Measurements from ENCODE around the gene ABCA9. TPM values are rescaled to one million over a fixed set of nuclear protein-coding genes. Genes with fewer than 3 reads are reported as not detected.

Gene ABCA9
- total and polyA plus RNA-seq, 9 of the 15 experiments (the other 6 are each of a cell fraction or from before 2014, with no cell fraction given): 0.04 TPM; not detected in 8

DNA sequence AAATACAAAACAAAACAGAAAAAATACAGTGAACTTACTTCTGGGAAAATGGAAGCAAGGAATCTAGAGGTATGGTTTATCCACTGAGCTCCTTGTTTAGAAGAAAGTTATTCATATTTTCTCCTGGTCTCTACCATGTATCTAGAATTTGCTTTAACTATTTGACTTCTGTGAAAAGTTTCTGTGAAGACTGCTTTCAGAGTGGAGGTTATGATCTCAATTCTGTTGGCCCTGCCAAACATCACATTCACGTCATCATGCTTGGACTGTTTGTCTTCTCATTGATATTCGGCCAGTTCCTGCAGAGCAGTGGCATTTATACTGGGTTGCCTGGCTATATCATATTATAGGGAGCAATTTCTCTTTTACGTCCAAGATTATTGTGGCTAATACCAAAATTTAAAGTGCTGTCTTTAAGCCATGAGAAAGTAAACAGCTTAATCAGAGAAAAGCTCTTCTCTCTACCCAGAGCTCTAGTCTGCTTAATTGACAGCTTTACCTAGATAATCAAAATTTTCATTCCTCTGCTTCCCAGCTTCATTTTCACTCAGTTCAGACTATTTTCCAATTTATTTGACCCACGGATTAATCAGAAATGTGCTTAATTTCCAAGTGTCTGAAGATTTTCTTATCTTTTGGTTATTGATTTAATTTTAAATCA lies 105.4 kb downstream of the ABCA9 start, which contains the start of gene ABCA8:
Gene ABCA8 (minus strand): TSS at position 212 of the 661 bp plus-strand sequence. CDS start 13,358 bp downstream, outside the sequence.
- H4K20me1 ChIP-seq (replicated peaks; ENCODE audit: control insufficient read depth, insufficient read depth, low read length): no peaks in the 10 kb centered on the region
- H3K9me1 ChIP-seq (ENCODE audit: control insufficient read depth, insufficient read depth, low read length): no peaks in the 10 kb centered on the region
- no peaks in the 10 kb centered on the region for H3K27me3 ChIP-seq (ENCODE audit: control insufficient read depth in 2 of 2, insufficient read depth in 2 of 2, low read length in 2 of 2)
- peaks cover 15% of the 10 kb centered on the region; the same call in 2 of the 3 replicates for H3K79me2 ChIP-seq (ENCODE audit: control insufficient read depth, insufficient read depth, low read length)
- peak; percentile 87 for FAIRE-seq
- H3K36me3 ChIP-seq (ENCODE audit: control insufficient read depth, insufficient read depth, low read length): no peaks in the 10 kb centered on the region
- peak within 1 kb of the TSS; percentile 92 for H2AFZ ChIP-seq (ENCODE audit: low read depth, low read length)
- ChIA-PET CTCF (ENCODE audit: low intra/inter-chr PET ratio) (no interaction called here), POLR2A (interaction anchor here (1.0 kb wide), 1 partner anchor 14 kb away, joined by 4 read pairs; no protein-coding TSS in a partner anchor)
- BruUV-seq (replicated peaks): TSS peak; percentile 87
- WGBS (ENCODE audit: insufficient coverage, low coverage, missing lambda C conversion rate): 4% methylated on average over 4 of the region's 4 CpGs
- peak; percentile 85 for ATAC-seq
- peaks cover 3% of the 10 kb centered on the region; the same call in 1 of the 2 replicates for H3K9me3 ChIP-seq (replicated peaks; ENCODE audit: control insufficient read depth, insufficient read depth, low read depth, low read length)
- peak in 2 of 4 experiments; percentile 18 to 73 for DNase-seq (ENCODE audit: extremely low read depth in 1 of 4, low spot score in 3 of 4)
- peak within 1 kb of the TSS; percentile 67 for H3K4me2 ChIP-seq (ENCODE audit: insufficient read depth, low read length)
- H3K27ac ChIP-seq (ENCODE audit: extremely low read depth, low read depth, low read length): peak within 1 kb of the TSS; percentile 62
- peak within 1 kb of the TSS in 1 of 2 experiments; percentile 73; a peak in 2 of 4 replicates for H3K9ac ChIP-seq (ENCODE audit: insufficient read depth in 1 of 2, low read depth in 2 of 2, low read length in 2 of 2)
- peaks cover 0 to 12% of the 10 kb centered on the region in 2 experiments; a peak in 3 of 5 replicates for H3K4me1 ChIP-seq (replicated peaks in 1 of 2; ENCODE audit: control insufficient read depth in 2 of 2, insufficient read depth in 2 of 2, low read length in 2 of 2)
- intact Hi-C loops (cut with micrococcal nuclease) (no loop called here), in situ Hi-C loops (cut with MboI) (loop anchor here (25.0 kb wide), 1 partner anchor 282 kb away; the partner anchor contains the start of gene ABCA10)
- peak within 1 kb of the TSS; percentile 34 for H3K4me3 ChIP-seq
- TF ChIP-seq MTA1 (IDR thresholded peaks at IDR 0.05; ENCODE audit: borderline replicate concordance): peak; percentile 96
- TF ChIP-seq TAF1 (IDR thresholded peaks at IDR 0.05; ENCODE audit: control insufficient read depth, extremely low read depth, insufficient read depth, low read length, severe bottlenecking): peak; percentile 59
- TF ChIP-seq, protein P1, sequence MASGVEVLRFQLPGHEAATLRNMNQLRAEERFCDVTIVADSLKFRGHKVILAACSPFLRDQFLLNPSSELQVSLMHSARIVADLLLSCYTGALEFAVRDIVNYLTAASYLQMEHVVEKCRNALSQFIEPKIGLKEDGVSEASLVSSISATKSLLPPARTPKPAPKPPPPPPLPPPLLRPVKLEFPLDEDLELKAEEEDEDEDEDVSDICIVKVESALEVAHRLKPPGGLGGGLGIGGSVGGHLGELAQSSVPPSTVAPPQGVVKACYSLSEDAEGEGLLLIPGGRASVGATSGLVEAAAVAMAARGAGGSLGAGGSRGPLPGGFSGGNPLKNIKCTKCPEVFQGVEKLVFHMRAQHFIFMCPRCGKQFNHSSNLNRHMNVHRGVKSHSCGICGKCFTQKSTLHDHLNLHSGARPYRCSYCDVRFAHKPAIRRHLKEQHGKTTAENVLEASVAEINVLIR (CRISPR knock-in tag; IDR thresholded peaks at IDR 0.05): peak; percentile 64; the same call in 1 of the 2 replicates
- TF ChIP-seq C11orf30 (IDR thresholded peaks at IDR 0.05; ENCODE audit: low read depth): peak; percentile 48
- peak; percentile 30; the same call in 1 of the 2 replicates for TF ChIP-seq ATF1 (CRISPR knock-in tag; IDR thresholded peaks at IDR 0.05)
- peak; percentile 96 for TF ChIP-seq ATF1 (tag; IDR thresholded peaks at IDR 0.05)
- peak in 1 of 2 experiments; percentile 79; a peak in 3 of 4 replicates for TF ChIP-seq FOXK2 (conservative IDR thresholded peaks at IDR 0.05 in 1 of 2, IDR thresholded peaks at IDR 0.05 in 1 of 2; ENCODE audit: low read depth in 2 of 2)
- peak; percentile 69; the same call in 1 of the 2 replicates for TF ChIP-seq DIDO1 (tag; IDR thresholded peaks at IDR 0.05; ENCODE audit: low read depth)
- TF ChIP-seq, protein P2, sequence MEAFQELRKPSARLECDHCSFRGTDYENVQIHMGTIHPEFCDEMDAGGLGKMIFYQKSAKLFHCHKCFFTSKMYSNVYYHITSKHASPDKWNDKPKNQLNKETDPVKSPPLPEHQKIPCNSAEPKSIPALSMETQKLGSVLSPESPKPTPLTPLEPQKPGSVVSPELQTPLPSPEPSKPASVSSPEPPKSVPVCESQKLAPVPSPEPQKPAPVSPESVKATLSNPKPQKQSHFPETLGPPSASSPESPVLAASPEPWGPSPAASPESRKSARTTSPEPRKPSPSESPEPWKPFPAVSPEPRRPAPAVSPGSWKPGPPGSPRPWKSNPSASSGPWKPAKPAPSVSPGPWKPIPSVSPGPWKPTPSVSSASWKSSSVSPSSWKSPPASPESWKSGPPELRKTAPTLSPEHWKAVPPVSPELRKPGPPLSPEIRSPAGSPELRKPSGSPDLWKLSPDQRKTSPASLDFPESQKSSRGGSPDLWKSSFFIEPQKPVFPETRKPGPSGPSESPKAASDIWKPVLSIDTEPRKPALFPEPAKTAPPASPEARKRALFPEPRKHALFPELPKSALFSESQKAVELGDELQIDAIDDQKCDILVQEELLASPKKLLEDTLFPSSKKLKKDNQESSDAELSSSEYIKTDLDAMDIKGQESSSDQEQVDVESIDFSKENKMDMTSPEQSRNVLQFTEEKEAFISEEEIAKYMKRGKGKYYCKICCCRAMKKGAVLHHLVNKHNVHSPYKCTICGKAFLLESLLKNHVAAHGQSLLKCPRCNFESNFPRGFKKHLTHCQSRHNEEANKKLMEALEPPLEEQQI (IDR thresholded peaks at IDR 0.05): peak; percentile 81
- no peak for TF ChIP-seq MYC (IDR thresholded peaks at IDR 0.05; ENCODE audit: low read depth, low read length)
- TF ChIP-seq MYC (CRISPR knock-in tag; IDR thresholded peaks at IDR 0.05; ENCODE audit: borderline replicate concordance, low read depth): no peak
- TF ChIP-seq, protein P3, sequence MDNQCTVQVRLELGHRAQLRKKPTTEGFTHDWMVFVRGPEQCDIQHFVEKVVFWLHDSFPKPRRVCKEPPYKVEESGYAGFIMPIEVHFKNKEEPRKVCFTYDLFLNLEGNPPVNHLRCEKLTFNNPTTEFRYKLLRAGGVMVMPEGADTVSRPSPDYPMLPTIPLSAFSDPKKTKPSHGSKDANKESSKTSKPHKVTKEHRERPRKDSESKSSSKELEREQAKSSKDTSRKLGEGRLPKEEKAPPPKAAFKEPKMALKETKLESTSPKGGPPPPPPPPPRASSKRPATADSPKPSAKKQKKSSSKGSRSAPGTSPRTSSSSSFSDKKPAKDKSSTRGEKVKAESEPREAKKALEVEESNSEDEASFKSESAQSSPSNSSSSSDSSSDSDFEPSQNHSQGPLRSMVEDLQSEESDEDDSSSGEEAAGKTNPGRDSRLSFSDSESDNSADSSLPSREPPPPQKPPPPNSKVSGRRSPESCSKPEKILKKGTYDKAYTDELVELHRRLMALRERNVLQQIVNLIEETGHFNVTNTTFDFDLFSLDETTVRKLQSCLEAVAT (IDR thresholded peaks at IDR 0.05): 0 out of 4 replicates have a peak, but pooled peaks of 1 of the 2 experiments have one; percentile 15
- peak; percentile 43; the same call in 1 of the 2 replicates for TF ChIP-seq JUND (IDR thresholded peaks at IDR 0.05; ENCODE audit: borderline replicate concordance, low read depth, low read length)
- no peak; the same call in 2 of the 3 replicates for TF ChIP-seq JUND (tag; IDR thresholded peaks at IDR 0.05; ENCODE audit: borderline replicate concordance, low read depth, low read length)
- TF ChIP-seq GTF2E2 (tag; IDR thresholded peaks at IDR 0.05): peak; percentile 61; the same call in 1 of the 2 replicates
- no peak for TF ChIP-seq MTA2 (IDR thresholded peaks at IDR 0.05; ENCODE audit: low read depth)
- peak; percentile 50; the same call in 1 of the 2 replicates for TF ChIP-seq SUPT5H (IDR thresholded peaks at IDR 0.05)
- no peak for TF ChIP-seq ZNF384 (IDR thresholded peaks at IDR 0.05; ENCODE audit: low read depth, low read length)
